CD4-positive, alpha-beta T cell (primary cell): ENCODE results near the gene PNPLA3. TPM values are rescaled to one million over a fixed set of nuclear protein-coding genes. Genes with fewer than 3 reads are reported as not detected.

ENCODE experiments used
- ATAC-seq: fragments of 200-7000 bp; cut with Tn5 transposase; one replicate; pipeline ENCODE4 v1.10.0; 2022; ENCODE audit warnings: mild to moderate bottlenecking; ENCODE audit not compliant: poor library complexity
- CTCF ChIA-PET: fragments of 350-600 bp; sonication (Branson Sonifier 250); formaldehyde crosslinking; loops from one replicate; lab custom pipeline; 2021; ENCODE audit warnings: antibody characterized with exemption, inconsistent platforms; lab: Charles Lee
- POLR2A ChIA-PET: fragments of 350-600 bp; sonication (Branson Sonifier 250); formaldehyde crosslinking; loops from one replicate; lab custom pipeline; 2021; ENCODE audit warnings: antibody characterized with exemption, inconsistent platforms; lab: Charles Lee
- DNase-seq, 14 experiments: peaks; one replicate each; pipeline ENCODE4 v3.0.0-alpha.2; 2013 to 2020; ENCODE audit warnings: mixed read lengths in 2 of 14
- H3K27ac ChIP-seq, 2 donors: one replicate each; pipeline versions ENCODE4 v1.5.1 to v1.7.0; 2013; ENCODE audit warnings: low read length in 2 of 2, low read depth in 1 of 2, mild to moderate bottlenecking in 1 of 2
- H3K27me3 ChIP-seq, 2 experiments: 1 replicate in 1 of 2; 2 replicates in 1 of 2; pipeline versions ENCODE4 v1.6.1 to v1.7.0; 2013; ENCODE audit warnings: low read length in 2 of 2, control low read depth in 1 of 2, mild to moderate bottlenecking in 1 of 2, moderate library complexity in 1 of 2; ENCODE audit not compliant: insufficient read depth in 2 of 2, control insufficient read depth in 1 of 2
- H3K36me3 ChIP-seq: one replicate; pipeline ENCODE4 v1.6.1; 2013; ENCODE audit warnings: low read length, control low read depth; ENCODE audit not compliant: insufficient read depth
- H3K4me1 ChIP-seq: one replicate; pipeline ENCODE4 v1.6.1; 2013; ENCODE audit warnings: low read length, control low read depth; ENCODE audit not compliant: insufficient read depth
- H3K4me3 ChIP-seq: one replicate; pipeline ENCODE4 v1.5.1; 2013; ENCODE audit warnings: mild to moderate bottlenecking, low read length, moderate library complexity
- H3K9me3 ChIP-seq, 2 experiments: 1 replicate in 1 of 2; 2 replicates in 1 of 2; pipeline versions ENCODE4 v1.6.1 to v1.7.0; 2013; ENCODE audit warnings: low read length in 2 of 2, mild to moderate bottlenecking in 2 of 2, control low read depth in 1 of 2, moderate library complexity in 1 of 2; ENCODE audit not compliant: control insufficient read depth in 1 of 2, insufficient read depth in 1 of 2
- H3K27ac Mint-ChIP-seq: one replicate; pipeline ENCODE4 v1.8.0; 2020; ENCODE audit warnings: mixed read lengths
- H3K27me3 Mint-ChIP-seq: one replicate; pipeline ENCODE4 v1.8.0; 2021; ENCODE audit warnings: mixed read lengths
- H3K36me3 Mint-ChIP-seq: one replicate; pipeline ENCODE4 v1.8.0; 2021; ENCODE audit warnings: low read depth, mixed read lengths
- H3K4me1 Mint-ChIP-seq: one replicate; pipeline ENCODE4 v1.8.0; 2021; ENCODE audit warnings: low read depth, mixed read lengths
- H3K4me3 Mint-ChIP-seq: one replicate; pipeline ENCODE4 v1.8.0; 2020; ENCODE audit warnings: mild to moderate bottlenecking, mixed read lengths
- H3K9me3 Mint-ChIP-seq: one replicate; pipeline ENCODE4 v1.8.0; 2020; ENCODE audit warnings: mixed read lengths
- CTCF ChIP-seq: fragments of 200-600 bp; IDR thresholded peaks from one replicate; pipeline ENCODE4 v1.8.0; 2022; ENCODE audit warnings: antibody characterized with exemption, mild to moderate bottlenecking
- intact Hi-C, 2 experiments: fragments of 100-400 bp; cut with DNase I in 1 of 2; cut with micrococcal nuclease in 1 of 2; formaldehyde crosslinking; loops; one replicate each; pipeline versions ENCODE4 v1.15.1 to v1.9.0; 2023 to 2025; cut with DNase I, micrococcal nuclease
- total RNA-seq, 174 experiments: library from RNA in 2 of 174; stranded (reverse) in 2 of 174; gene quantifications; one replicate each; pipeline ENCODE4 v1.2.3 and lab custom pipeline; 2021 to 2026

Gene PNPLA3
- total RNA-seq, 2 experiments from 2014 or later = not detected

GRCh38 chr22:43880541-43880991 lies 43.0 kb upstream of the PNPLA3 start:
- DNase-seq (no peak), ATAC-seq (no peak)
- ChIA-PET CTCF (no interaction called here), POLR2A (no interaction called here)
- no peak overlapping the region for H3K4me3 Mint-ChIP-seq
- no peak overlapping the region for H3K27ac ChIP-seq
- no peak for TF ChIP-seq CTCF
- intact Hi-C loops = loop anchor here in 1 of 2 experiments (10.0 kb wide), 1 partner anchor 744 kb away; no protein-coding TSS in a partner anchor
- H3K9me3 Mint-ChIP-seq = no peaks in the 10 kb centered on the region
- peaks cover 38% of the 10 kb centered on the region for H3K27me3 Mint-ChIP-seq
- peaks cover 3 to 15% of the 10 kb centered on the region in 2 experiments for H3K27me3 ChIP-seq
- no peaks in the 10 kb centered on the region for H3K4me1 Mint-ChIP-seq
- no peak overlapping the region for H3K27ac Mint-ChIP-seq
- peaks cover 0 to 4% of the 10 kb centered on the region in 2 experiments for H3K9me3 ChIP-seq
- no peaks in the 10 kb centered on the region for H3K36me3 Mint-ChIP-seq
- peaks cover 3% of the 10 kb centered on the region for H3K4me1 ChIP-seq
- no peaks in the 10 kb centered on the region for H3K36me3 ChIP-seq
- H3K4me3 ChIP-seq = no peak overlapping the region

GRCh38 chr22:43881091-43882061 lies 42.2 kb upstream of the PNPLA3 start:
- H3K36me3 ChIP-seq = no peaks in the 10 kb centered on the region
- CTCF ChIA-PET = no interaction called here
- Mint-ChIP-seq H3K4me3 (no peak overlapping the region), H3K9me3 (no peaks in the 10 kb centered on the region), H3K36me3 (no peaks in the 10 kb centered on the region), H3K4me1 (no peaks in the 10 kb centered on the region), H3K27me3 (peaks cover 32% of the 10 kb centered on the region), H3K27ac (no peak overlapping the region)
- intact Hi-C loops = loop anchor here in 1 of 2 experiments (10.0 kb wide), 1 partner anchor 743 kb away; no protein-coding TSS in a partner anchor
- peaks cover 0 to 4% of the 10 kb centered on the region in 2 experiments for H3K9me3 ChIP-seq
- DNase-seq (no peak), ATAC-seq (no peak)
- POLR2A ChIA-PET = no interaction called here
- H3K27ac ChIP-seq = no peak overlapping the region
- H3K4me1 ChIP-seq = peaks cover 3% of the 10 kb centered on the region
- no peak for TF ChIP-seq CTCF
- H3K4me3 ChIP-seq = no peak overlapping the region
- H3K27me3 ChIP-seq = peaks cover 3 to 15% of the 10 kb centered on the region in 2 experiments

GRCh38 chr22:43882122-43882767 lies 41.4 kb upstream of the PNPLA3 start:
- CTCF ChIA-PET = interaction anchor here (1.3 kb wide), 1 partner anchor 64 kb away, joined by 13 read pairs; no protein-coding TSS in a partner anchor
- intact Hi-C loops = loop anchor here in 1 of 2 experiments (10.0 kb wide), 1 partner anchor 743 kb away; no protein-coding TSS in a partner anchor

More at GRCh38 chr22:43882122-43882767, 41.4 kb upstream of the PNPLA3 start:
- TF ChIP-seq CTCF = no peak
- Histone ChIP-seq H3K27me3 (peaks cover 5 to 11% of the 10 kb centered on the region in 2 experiments), H3K36me3 (no peaks in the 10 kb centered on the region), H3K4me3 (no peak overlapping the region), H3K9me3 (peaks cover 0 to 4% of the 10 kb centered on the region in 2 experiments), H3K27ac (no peak overlapping the region), H3K4me1 (peaks cover 3% of the 10 kb centered on the region)
- no peaks in the 10 kb centered on the region for H3K9me3 Mint-ChIP-seq
- ATAC-seq = no peak
- no peaks in the 10 kb centered on the region for H3K36me3 Mint-ChIP-seq
- no peaks in the 10 kb centered on the region for H3K4me1 Mint-ChIP-seq
- DNase-seq = no peak
- no peak overlapping the region for H3K4me3 Mint-ChIP-seq
- POLR2A ChIA-PET = no interaction called here
- no peak overlapping the region for H3K27ac Mint-ChIP-seq
- H3K27me3 Mint-ChIP-seq = peaks cover 33% of the 10 kb centered on the region
